Activated naive CD4-positive, alpha-beta T cell treated with anti-CD3 and anti-CD28 coated beads for 36 hours (primary cell): Measurements from ENCODE around the gene LMF2. TPM values are rescaled to one million over a fixed set of nuclear protein-coding genes. Genes with fewer than 3 reads are reported as not detected.

Experiments
- CTCF ChIA-PET: fragments of 350-600 bp; sonication (Branson Sonifier 250); formaldehyde crosslinking; loops from one replicate; lab custom pipeline; 2021; ENCODE audit warnings: antibody characterized with exemption; lab: Charles Lee
- DNase-seq: peaks from one replicate; pipeline ENCODE4 v3.0.0-alpha.2; 2020
- H3K27ac Mint-ChIP-seq: one replicate; pipeline ENCODE4 v1.8.0; 2021; ENCODE audit warnings: mild to moderate bottlenecking, mixed read lengths
- H3K27me3 Mint-ChIP-seq: one replicate; pipeline ENCODE4 v1.8.0; 2021; ENCODE audit warnings: low read depth, mixed read lengths
- H3K36me3 Mint-ChIP-seq: one replicate; pipeline ENCODE4 v1.8.0; 2021; ENCODE audit warnings: low read depth, mixed read lengths
- H3K4me1 Mint-ChIP-seq: one replicate; pipeline ENCODE4 v1.8.0; 2021; ENCODE audit warnings: low read depth, mixed read lengths
- H3K4me3 Mint-ChIP-seq: one replicate; pipeline ENCODE4 v1.8.0; 2021; ENCODE audit warnings: mild to moderate bottlenecking, moderate library complexity, mixed read lengths
- H3K9me3 Mint-ChIP-seq: one replicate; pipeline ENCODE4 v1.8.0; 2021; ENCODE audit warnings: mixed read lengths
- intact Hi-C: fragments of 100-400 bp; cut with micrococcal nuclease; formaldehyde crosslinking; loops from one replicate; pipeline ENCODE4 v1.15.1; 2023
- total RNA-seq, 2 experiments: library from RNA; stranded (reverse); gene quantifications; one replicate each; pipeline ENCODE4 v1.2.3, GENCODE V29; 2021

The LMF2 gene, protein sequence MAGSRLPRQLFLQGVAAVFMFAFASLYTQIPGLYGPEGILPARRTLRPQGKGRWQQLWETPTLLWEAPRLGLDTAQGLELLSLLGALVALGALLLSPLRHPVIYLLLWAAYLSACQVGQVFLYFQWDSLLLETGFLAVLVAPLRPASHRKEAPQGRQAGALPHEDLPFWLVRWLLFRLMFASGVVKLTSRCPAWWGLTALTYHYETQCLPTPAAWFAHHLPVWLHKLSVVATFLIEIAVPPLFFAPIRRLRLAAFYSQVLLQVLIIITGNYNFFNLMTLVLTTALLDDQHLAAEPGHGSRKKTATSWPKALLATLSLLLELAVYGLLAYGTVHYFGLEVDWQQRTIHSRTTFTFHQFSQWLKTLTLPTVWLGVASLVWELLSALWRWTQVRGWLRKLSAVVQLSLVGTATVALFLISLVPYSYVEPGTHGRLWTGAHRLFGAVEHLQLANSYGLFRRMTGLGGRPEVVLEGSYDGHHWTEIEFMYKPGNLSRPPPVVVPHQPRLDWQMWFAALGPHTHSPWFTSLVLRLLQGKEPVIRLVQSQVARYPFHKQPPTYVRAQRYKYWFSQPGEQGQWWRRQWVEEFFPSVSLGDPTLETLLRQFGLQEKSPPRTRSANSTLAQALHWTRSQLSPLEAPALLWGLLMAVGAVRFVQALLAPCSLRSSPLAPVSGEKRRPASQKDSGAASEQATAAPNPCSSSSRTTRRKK
- 10 to 100 TPM; 41.4 to 42.0 TPM for total RNA-seq

GRCh38 chr22:50507421-50507990 lies at the start of gene LMF2:
Gene LMF2 (minus strand): TSS chr22:50507702. CDS start chr22:50507675, 27 bp downstream.
- CTCF ChIA-PET: interaction anchor here (1.0 to 2.8 kb wide), 4 partner anchors 10 to 114 kb away, joined by 3 to 22 read pairs (median 8); partner anchors contain the start of gene SCO2
- H3K9me3 Mint-ChIP-seq: no peaks in the 10 kb centered on the region
- peak within 1 kb of the TSS; percentile 96 for H3K4me3 Mint-ChIP-seq
- peaks cover 26% of the 10 kb centered on the region for H3K4me1 Mint-ChIP-seq
- intact Hi-C loops: loop anchor here (1.0 to 2.0 kb wide), 2 partner anchors 33 to 38 kb away; partner anchors contain the start of gene SBF1
- peaks cover 10% of the 10 kb centered on the region for H3K36me3 Mint-ChIP-seq
- no peaks in the 10 kb centered on the region for H3K27me3 Mint-ChIP-seq
- peak; percentile 95 for DNase-seq
- peak within 1 kb of the TSS; percentile 96 for H3K27ac Mint-ChIP-seq

DNA sequence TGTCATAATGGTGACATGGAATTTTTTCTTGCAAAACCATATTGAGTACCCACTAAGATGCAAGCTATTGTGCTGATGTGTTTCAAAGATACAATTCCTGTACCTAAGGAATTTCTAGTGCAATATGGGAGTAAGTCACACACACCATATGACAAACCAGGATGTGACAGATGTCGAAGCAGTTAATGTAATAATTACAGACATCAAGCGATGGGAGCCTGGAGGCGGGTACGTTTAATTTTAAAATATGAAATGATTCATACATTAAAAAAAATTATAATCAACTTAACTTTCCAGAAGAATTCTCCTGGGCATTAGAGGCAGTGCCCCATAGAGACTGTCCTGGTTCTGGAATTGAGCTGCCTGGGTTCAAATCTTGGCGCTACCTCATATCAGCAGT lies 49.2 kb upstream of the LMF2 start:
- H3K27ac Mint-ChIP-seq: no peak overlapping the region
- H3K27me3 Mint-ChIP-seq: no peaks in the 10 kb centered on the region
- CTCF ChIA-PET: interaction anchor here (1.1 to 1.9 kb wide), 4 partner anchors 12 to 31 kb away, joined by 3 to 7 read pairs (median 4); partner anchors contain the start of gene SCO2
- H3K4me3 Mint-ChIP-seq: no peak overlapping the region
- intact Hi-C loops: no loop called here
- H3K4me1 Mint-ChIP-seq: peaks cover 3% of the 10 kb centered on the region
- H3K36me3 Mint-ChIP-seq: no peaks in the 10 kb centered on the region
- no peaks in the 10 kb centered on the region for H3K9me3 Mint-ChIP-seq
- no peak for DNase-seq

- H3K4me1 Mint-ChIP-seq: peaks cover 13% of the 10 kb centered on the region
- no peaks in the 10 kb centered on the region for H3K27me3 Mint-ChIP-seq
- H3K36me3 Mint-ChIP-seq: peaks cover 6% of the 10 kb centered on the region
- CTCF ChIA-PET: no interaction called here
- intact Hi-C loops: no loop called here
- H3K4me3 Mint-ChIP-seq: no peak overlapping the region
- H3K9me3 Mint-ChIP-seq: no peaks in the 10 kb centered on the region
- H3K27ac Mint-ChIP-seq: no peak overlapping the region
- DNase-seq: no peak
Measured at GRCh38 chr22:50553310-50553709, 45.8 kb upstream of the LMF2 start.

DNA sequence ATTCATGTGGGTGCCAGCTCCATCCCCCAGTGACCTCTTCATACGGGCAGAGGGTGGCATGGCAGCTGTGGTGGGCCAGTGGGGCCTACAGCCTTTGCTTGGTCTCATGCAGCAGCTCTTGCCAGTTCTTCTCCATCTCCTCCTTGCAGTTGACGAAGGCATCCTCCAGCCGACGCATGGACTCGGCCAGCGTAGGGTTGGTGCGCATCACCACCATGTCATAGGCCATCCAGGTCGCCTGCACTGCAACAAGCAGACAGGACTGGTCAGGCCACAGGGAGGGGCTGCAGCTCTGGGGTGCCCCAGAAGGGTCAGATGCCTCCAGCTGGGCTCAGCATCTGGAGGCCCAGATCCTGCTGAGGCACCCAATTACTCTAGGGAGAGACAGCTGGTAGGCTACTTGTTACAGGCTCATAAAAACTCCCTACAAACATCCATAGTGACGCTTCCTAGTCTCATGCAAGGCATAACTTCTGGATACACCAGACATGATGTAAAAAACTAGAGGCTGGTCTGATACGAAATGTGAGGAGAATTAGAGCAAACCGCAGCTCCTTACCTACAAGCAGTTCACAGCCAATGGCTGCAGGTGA lies 43.8 kb upstream of the LMF2 start:
- intact Hi-C loops: no loop called here
- no peaks in the 10 kb centered on the region for H3K9me3 Mint-ChIP-seq
- no peak for DNase-seq
- no peaks in the 10 kb centered on the region for H3K27me3 Mint-ChIP-seq
- H3K4me1 Mint-ChIP-seq: peaks cover 17% of the 10 kb centered on the region
- no peak overlapping the region for H3K27ac Mint-ChIP-seq
- CTCF ChIA-PET: interaction anchor here (1.4 to 2.0 kb wide), 3 partner anchors 12 to 17 kb away, joined by 4 to 13 read pairs (median 4); partner anchors contain the start of gene SYCE3
- peaks cover 6% of the 10 kb centered on the region for H3K36me3 Mint-ChIP-seq
- no peak overlapping the region for H3K4me3 Mint-ChIP-seq

DNA sequence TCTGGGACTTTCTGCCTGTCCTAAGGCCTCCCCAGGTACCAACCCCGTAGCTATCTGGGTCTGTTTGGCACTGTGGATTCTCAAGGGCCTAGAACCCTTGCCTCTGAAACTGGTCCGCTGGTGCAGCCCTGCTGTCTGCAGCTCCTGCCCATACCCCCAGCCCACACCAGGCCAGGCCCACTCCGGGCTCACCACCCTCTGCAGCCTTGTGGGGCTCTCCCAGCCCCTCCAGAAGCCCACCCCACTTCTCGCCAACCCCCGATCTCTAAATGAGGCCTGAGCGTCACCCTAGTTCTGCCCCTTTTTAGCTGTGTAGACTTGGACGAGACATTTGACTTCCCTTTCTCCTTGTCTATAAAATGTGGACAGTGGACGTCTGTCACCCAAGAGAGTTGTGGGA lies 42.9 kb upstream of the LMF2 start:
- CTCF ChIA-PET: interaction anchor here (1.4 to 2.0 kb wide), 4 partner anchors 13 to 25 kb away, joined by 4 to 13 read pairs (median 6); partner anchors contain the start of genes SCO2 and SYCE3
- no peak for DNase-seq
- intact Hi-C loops: no loop called here
- peak overlapping the region; percentile 70 for H3K27ac Mint-ChIP-seq
- H3K27me3 Mint-ChIP-seq: no peaks in the 10 kb centered on the region
- H3K36me3 Mint-ChIP-seq: peaks cover 6% of the 10 kb centered on the region
- H3K4me1 Mint-ChIP-seq: peaks cover 25% of the 10 kb centered on the region
- H3K4me3 Mint-ChIP-seq: peak overlapping the region; percentile 79
- no peaks in the 10 kb centered on the region for H3K9me3 Mint-ChIP-seq

DNA sequence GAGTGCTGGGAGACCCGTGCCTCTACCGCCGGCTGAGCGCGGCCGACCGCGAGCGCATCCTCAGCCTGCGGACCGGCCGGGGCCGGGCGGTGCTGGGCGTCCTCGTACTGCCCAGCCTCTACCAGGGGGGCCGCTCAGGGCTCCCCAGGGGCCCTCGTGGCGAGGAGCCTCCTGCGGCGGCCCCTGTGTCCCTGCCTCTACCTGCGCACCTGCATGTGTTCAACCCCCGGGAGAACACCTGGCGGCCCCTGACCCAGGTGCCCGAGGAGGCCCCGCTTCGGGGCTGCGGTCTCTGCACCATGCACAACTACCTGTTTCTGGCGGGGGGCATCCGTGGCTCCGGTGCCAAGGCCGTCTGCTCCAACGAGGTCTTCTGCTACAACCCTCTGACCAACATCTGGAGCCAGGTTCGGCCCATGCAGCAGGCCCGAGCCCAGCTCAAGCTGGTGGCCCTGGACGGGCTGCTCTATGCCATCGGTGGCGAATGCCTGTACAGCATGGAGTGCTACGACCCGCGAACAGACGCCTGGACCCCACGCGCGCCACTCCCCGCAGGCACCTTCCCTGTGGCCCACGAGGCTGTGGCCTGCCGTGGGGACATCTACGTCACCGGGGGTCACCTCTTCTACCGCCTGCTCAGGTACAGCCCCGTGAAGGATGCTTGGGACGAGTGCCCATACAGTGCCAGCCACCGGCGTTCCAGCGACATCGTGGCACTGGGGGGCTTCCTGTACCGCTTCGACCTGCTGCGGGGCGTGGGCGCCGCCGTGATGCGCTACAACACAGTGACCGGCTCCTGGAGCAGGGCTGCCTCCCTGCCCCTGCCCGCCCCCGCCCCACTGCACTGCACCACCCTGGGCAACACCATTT lies 41.7 kb upstream of the LMF2 start:
- Mint-ChIP-seq H3K27me3 (no peaks in the 10 kb centered on the region), H3K4me3 (peak overlapping the region; percentile 79), H3K9me3 (no peaks in the 10 kb centered on the region), H3K36me3 (peaks cover 6% of the 10 kb centered on the region), H3K4me1 (peaks cover 36% of the 10 kb centered on the region), H3K27ac (peak overlapping the region; percentile 83)
- intact Hi-C loops: loop anchor here (1.0 kb wide), 2 partner anchors 10 to 71 kb away; no protein-coding TSS in a partner anchor
- DNase-seq: no peak
- CTCF ChIA-PET: interaction anchor here (0.6 to 2.9 kb wide), 10 partner anchors 10 to 306 kb away, joined by 3 to 13 read pairs (median 6); partner anchors contain the start of genes LMF2, NCAPH2, SCO2 and SYCE3

DNA sequence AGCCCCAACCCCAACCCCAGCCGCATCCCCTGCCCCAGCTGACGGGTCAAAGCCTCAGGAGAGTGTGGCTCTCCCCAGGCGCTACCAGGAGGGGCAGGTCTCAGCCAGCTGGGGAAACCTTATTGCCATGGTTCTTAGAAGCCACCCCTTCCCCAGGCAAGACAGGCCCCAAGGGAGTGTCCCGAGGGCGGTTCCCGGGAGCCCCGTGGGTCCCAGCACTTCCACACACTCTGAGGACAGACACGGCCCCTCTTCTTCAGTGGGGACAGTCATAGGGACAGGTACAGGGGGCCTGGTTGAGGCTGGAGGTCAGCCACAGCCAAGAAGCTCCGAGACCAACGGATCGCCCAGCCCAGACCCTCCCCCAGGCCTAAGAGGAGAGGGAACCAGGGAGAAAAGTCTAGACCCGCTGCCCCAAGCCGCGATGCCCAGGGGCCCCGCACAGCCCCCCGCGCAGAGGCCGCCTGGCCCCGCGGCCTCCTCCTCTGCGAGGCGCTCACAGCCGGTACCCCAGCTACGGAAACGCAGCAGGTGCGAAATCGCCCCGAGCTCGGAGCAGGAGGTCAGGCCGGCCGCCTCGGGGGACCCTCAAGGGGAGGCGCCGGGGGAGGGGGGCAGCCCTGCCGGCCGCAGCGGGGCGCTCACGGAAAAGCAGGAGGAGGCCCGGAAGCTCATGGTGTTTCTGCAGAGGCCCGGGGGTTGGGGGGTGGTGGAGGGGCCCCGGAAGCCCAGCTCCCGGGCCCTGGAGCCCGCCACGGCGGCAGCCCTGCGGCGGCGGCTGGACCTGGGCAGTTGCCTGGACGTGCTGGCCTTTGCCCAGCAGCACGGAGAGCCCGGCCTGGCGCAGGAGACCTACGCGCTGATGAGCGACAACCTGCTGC lies 40.8 kb upstream of the LMF2 start:
- intact Hi-C loops: loop anchor here (1.0 kb wide), 2 partner anchors 9 to 72 kb away; no protein-coding TSS in a partner anchor
- peak overlapping the region; percentile 82 for H3K27ac Mint-ChIP-seq
- CTCF ChIA-PET: interaction anchor here (0.6 to 2.9 kb wide), 16 partner anchors 9 to 305 kb away, joined by 3 to 13 read pairs (median 3); partner anchors contain the start of genes LMF2, NCAPH2, SCO2 and SYCE3
- H3K27me3 Mint-ChIP-seq: no peaks in the 10 kb centered on the region
- H3K4me1 Mint-ChIP-seq: peaks cover 40% of the 10 kb centered on the region
- DNase-seq: peak; percentile 75
- H3K36me3 Mint-ChIP-seq: peaks cover 6% of the 10 kb centered on the region
- no peaks in the 10 kb centered on the region for H3K9me3 Mint-ChIP-seq
- peak overlapping the region; percentile 74 for H3K4me3 Mint-ChIP-seq

GRCh38 chr22:50547263-50547985 lies 39.9 kb upstream of the LMF2 start:
- Mint-ChIP-seq H3K36me3 (peaks cover 6% of the 10 kb centered on the region), H3K4me1 (peaks cover 43% of the 10 kb centered on the region), H3K27me3 (no peaks in the 10 kb centered on the region), H3K9me3 (no peaks in the 10 kb centered on the region), H3K4me3 (peak overlapping the region; percentile 63), H3K27ac (peak overlapping the region; percentile 53)
- intact Hi-C loops: no loop called here
- CTCF ChIA-PET: interaction anchor here (0.8 to 2.9 kb wide), 12 partner anchors 8 to 73 kb away, joined by 3 to 13 read pairs (median 4); partner anchors contain the start of gene SCO2
- DNase-seq: no peak

- intact Hi-C loops: no loop called here
- DNase-seq: no peak
- H3K4me3 Mint-ChIP-seq: no peak overlapping the region
- CTCF ChIA-PET: interaction anchor here (1.0 to 2.9 kb wide), 8 partner anchors 13 to 74 kb away, joined by 3 to 13 read pairs (median 8); partner anchors contain the start of genes SCO2 and SYCE3
- H3K4me1 Mint-ChIP-seq: peaks cover 51% of the 10 kb centered on the region
- H3K27ac Mint-ChIP-seq: peak overlapping the region; percentile 74
- no peaks in the 10 kb centered on the region for H3K27me3 Mint-ChIP-seq
- peaks cover 1% of the 10 kb centered on the region for H3K9me3 Mint-ChIP-seq
- H3K36me3 Mint-ChIP-seq: peaks cover 8% of the 10 kb centered on the region
Measured at GRCh38 chr22:50546326-50547262, 39.1 kb upstream of the LMF2 start.
